Measurements from ENCODE around the gene FGR. TPM values are rescaled to one million over a fixed set of nuclear protein-coding genes. Genes with fewer than 3 reads are reported as not detected.

FGR gene
- total RNA-seq, 4 donors from 2014 or later: 18.8 to 131 (median 77.6) TPM

GRCh38 chr1:27572019-27572678, 62.8 kb downstream of the FGR start:
- no peak for ATAC-seq (ENCODE audit: low FRiP score)
- no peak for TF ChIP-seq CTCF (IDR thresholded peaks at IDR 0.05)
- no peak for DNase-seq (ENCODE audit: low spot score)

- ATAC-seq (ENCODE audit: low FRiP score) (no peak), DNase-seq (ENCODE audit: low spot score) (no peak)
- no peak for TF ChIP-seq CTCF (IDR thresholded peaks at IDR 0.05)
Measured at GRCh38 chr1:27571439-27572018, 63.5 kb downstream of the FGR start.

- no peak for ATAC-seq (ENCODE audit: low FRiP score)
Measured at GRCh38 chr1:27570784-27571183, 64.2 kb downstream of the FGR start.

GRCh38 chr1:27570356-27570755, 64.6 kb downstream of the FGR start:
- ATAC-seq (ENCODE audit: low FRiP score) (no peak), DNase-seq (ENCODE audit: low spot score) (no peak)
- TF ChIP-seq CTCF (IDR thresholded peaks at IDR 0.05): no peak

More at GRCh38 chr1:27570784-27571183, 64.2 kb downstream of the FGR start:
- no peak for TF ChIP-seq CTCF (IDR thresholded peaks at IDR 0.05)
- DNase-seq (ENCODE audit: low spot score): no peak

- ATAC-seq (ENCODE audit: low FRiP score) (no peak), DNase-seq (ENCODE audit: low spot score) (no peak)
- no peak for TF ChIP-seq CTCF (IDR thresholded peaks at IDR 0.05)
Measured at GRCh38 chr1:27569506-27570291, 65.3 kb downstream of the FGR start.

- TF ChIP-seq CTCF (IDR thresholded peaks at IDR 0.05): no peak
- ATAC-seq (ENCODE audit: low FRiP score) (no peak), DNase-seq (ENCODE audit: low spot score) (no peak)
Measured at GRCh38 chr1:27569088-27569460, 65.9 kb downstream of the FGR start.
